Large intestine (tissue), 3 donors: ENCODE results near the gene ASCC1. TPM values are rescaled to one million over a fixed set of nuclear protein-coding genes. Genes with fewer than 3 reads are reported as not detected.
"Not testable (repeated sequence)": the region's sequence is repeated elsewhere in the genome, so short reads cannot be mapped to it uniquely, and the experiment has no call there.

Source experiments
- DNase-seq, 2 donors: peaks; one replicate each; pipeline versions ENCODE4 v3.0.0 to v3.0.0-alpha.2; 2013
- H3K27ac ChIP-seq: one replicate; pipeline ENCODE4 v1.5.1; 2013; ENCODE audit warnings: low read length
- H3K27me3 ChIP-seq: 2 replicates; pipeline ENCODE4 v1.6.1; 2013; ENCODE audit warnings: low read length; ENCODE audit not compliant: control insufficient read depth, insufficient read depth
- H3K36me3 ChIP-seq: 2 replicates; pipeline ENCODE4 v1.6.1; 2013; ENCODE audit warnings: low read length; ENCODE audit not compliant: control insufficient read depth, insufficient read depth
- H3K4me1 ChIP-seq: one replicate; pipeline ENCODE4 v1.6.1; 2013; ENCODE audit warnings: low read length; ENCODE audit not compliant: control insufficient read depth, insufficient read depth
- H3K4me3 ChIP-seq: one replicate; pipeline ENCODE4 v1.5.1; 2013; ENCODE audit warnings: low read length
- H3K9me3 ChIP-seq: one replicate; pipeline ENCODE4 v1.6.1; 2013; ENCODE audit warnings: mild to moderate bottlenecking, low read depth, low read length, moderate library complexity; ENCODE audit not compliant: control insufficient read depth
- WGBS: methylation state at CpG from one replicate; pipeline ENCODE4 v1.1.5; 2013; ENCODE audit warnings: low lambda C conversion rate; ENCODE audit not compliant: insufficient coverage; 5-methylcytosine and 5-hydroxymethylcytosine counted together
- polyA plus RNA-seq: library from polyadenylated mRNA; unstranded; fragments of 120-200 nt; gene quantifications from one replicate; pipeline ENCODE4 v1.2.1, GENCODE V29; 2013

The ASCC1 gene
- polyA plus RNA-seq, 1 donor = 23.1 TPM

DNA sequence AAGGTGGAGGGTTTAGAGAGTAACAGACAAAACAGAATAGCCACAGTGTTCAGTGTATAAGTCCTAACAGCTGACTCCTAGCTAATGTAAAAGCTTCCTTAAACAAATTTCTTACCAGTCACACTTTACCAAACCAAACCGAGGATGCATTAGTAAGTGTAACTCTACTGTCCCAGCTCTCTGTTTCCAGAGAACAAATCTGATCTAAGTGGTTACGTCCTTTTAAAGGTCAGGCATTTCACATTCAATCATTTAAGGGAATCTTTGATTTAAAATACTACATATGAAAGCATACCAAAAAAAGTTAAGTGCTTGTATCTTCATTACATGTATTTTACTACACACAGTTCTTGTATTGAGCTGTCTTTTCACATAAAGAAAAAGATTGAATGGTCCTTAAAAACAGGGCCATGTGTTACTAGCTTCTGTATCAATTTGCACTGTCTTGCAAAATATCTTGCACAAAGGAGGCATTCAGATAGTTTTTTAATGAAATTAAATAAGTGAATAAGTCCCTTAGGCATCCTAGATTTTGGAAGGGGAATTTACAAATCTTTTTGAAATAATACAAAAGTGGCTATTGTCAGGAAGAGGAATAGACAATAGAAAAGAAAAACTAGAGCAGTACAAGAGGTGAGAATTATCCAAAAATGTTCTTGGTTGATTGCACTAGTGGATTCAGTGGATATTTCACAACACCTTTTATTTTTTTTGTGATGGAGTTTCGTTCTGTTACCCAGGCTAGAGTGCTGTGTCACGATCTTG lies 69.3 kb downstream of the ASCC1 start:
- H3K27me3 ChIP-seq = no peaks in the 10 kb centered on the region

DNA sequence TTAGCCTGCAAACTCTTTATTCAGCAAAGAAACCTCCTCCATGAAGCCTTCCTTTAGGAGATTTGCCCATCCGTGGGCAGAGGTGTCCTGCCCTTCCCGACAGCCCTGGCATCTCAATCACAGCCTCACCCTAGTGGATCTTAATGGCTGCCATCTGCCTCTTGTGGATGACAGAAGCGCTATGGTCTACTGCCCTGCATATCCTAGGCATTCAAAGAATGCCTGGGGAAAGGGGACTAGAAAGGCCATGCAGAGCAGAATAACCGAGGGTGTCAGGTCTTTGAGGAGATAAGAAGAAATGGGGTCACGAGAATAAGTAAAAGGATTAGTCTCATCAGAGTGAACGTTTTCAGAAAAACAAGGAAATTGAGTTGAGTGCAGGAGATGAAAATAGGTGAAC lies 70.0 kb downstream of the ASCC1 start:
- H3K27ac ChIP-seq = no peak overlapping the region
- H3K9me3 ChIP-seq = no peaks in the 10 kb centered on the region
- no peaks in the 10 kb centered on the region for H3K36me3 ChIP-seq
- H3K4me1 ChIP-seq = no peaks in the 10 kb centered on the region
- no peaks in the 10 kb centered on the region for H3K27me3 ChIP-seq
- H3K4me3 ChIP-seq = no peak overlapping the region
- DNase-seq = no peak
- WGBS = 71% methylated on average over 3 of the region's 6 CpGs

More for the DNA sequence above, 69.3 kb downstream of the ASCC1 start:
- Histone ChIP-seq H3K4me3 (no peak overlapping the region), H3K9me3 (no peaks in the 10 kb centered on the region), H3K36me3 (no peaks in the 10 kb centered on the region), H3K4me1 (no peaks in the 10 kb centered on the region), H3K27ac (no peak overlapping the region)
- WGBS = no CpG with 5 or more reads among the region's 4 CpGs
- no peak for DNase-seq

DNA sequence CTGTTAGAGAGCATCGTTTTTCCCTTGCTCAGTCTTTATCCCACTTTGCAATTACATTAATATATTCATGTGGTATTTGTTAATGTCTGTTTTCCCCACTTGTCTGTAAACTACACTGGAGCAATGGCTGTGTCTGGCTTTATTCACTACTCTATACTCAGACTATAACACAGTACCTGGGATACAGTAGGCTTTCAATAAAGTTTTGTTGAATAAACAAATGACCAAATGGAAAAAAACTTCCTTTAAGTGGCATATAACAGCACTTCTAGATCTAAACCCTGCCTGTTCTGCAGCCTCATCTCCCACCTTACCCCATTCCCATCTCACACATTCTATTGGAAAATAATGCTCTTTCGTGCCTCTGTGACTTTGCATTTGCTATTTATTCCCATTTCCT lies 70.4 kb downstream of the ASCC1 start:
- 80% methylated on average over 2 of the region's 2 CpGs for WGBS
- H3K36me3 ChIP-seq = no peaks in the 10 kb centered on the region
- H3K4me1 ChIP-seq = no peaks in the 10 kb centered on the region
- no peak for DNase-seq
- no peak overlapping the region for H3K27ac ChIP-seq
- no peaks in the 10 kb centered on the region for H3K27me3 ChIP-seq
- no peaks in the 10 kb centered on the region for H3K9me3 ChIP-seq
- H3K4me3 ChIP-seq = no peak overlapping the region

DNA sequence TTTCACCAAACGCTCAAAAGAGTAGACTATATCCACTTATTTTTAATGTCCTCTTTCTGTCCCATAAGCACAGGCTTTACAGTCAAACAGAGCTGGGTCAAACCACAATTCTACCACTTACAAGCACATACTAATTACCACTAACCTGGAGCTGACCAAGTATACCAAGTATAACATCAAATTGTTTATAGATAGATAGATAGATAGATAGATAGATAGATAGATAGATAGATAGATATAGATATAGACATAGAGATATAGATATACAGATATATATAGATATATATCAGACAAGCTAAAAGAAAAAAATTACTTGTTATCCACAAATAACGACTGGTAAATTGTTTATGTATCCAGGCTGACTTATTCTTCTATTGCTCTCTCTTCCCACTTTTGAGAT lies 75.2 kb downstream of the ASCC1 start:
- Histone ChIP-seq H3K4me1 (no peaks in the 10 kb centered on the region), H3K4me3 (no peak overlapping the region), H3K27me3 (no peaks in the 10 kb centered on the region), H3K9me3 (no peaks in the 10 kb centered on the region), H3K27ac (no peak overlapping the region), H3K36me3 (no peaks in the 10 kb centered on the region)
- WGBS = 100% methylated on average over 1 of the region's 2 CpGs
- DNase-seq = no peak

DNA sequence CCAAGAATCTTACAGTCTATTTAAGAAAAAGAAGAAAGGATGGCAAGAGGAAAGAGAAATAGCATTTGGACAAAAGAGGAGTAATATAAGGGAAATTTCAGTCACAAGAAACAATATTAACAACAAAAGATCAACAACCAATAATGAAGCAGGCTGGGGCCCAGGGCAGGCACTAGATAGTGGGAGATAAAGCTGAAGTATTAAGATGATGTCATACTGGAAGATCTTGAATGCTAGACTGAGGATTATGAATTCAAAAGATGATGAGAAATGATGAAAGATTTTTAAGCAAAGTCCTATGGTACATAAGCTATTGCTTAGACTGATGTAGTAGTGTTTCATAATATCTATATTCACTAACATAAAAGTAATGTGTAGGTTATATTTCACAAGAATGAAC lies 75.9 kb downstream of the ASCC1 start:
- no peak for DNase-seq
- Histone ChIP-seq H3K9me3 (no peaks in the 10 kb centered on the region), H3K27me3 (no peaks in the 10 kb centered on the region), H3K4me3 (no peak overlapping the region), H3K4me1 (no peaks in the 10 kb centered on the region), H3K36me3 (no peaks in the 10 kb centered on the region), H3K27ac (no peak overlapping the region)

DNA sequence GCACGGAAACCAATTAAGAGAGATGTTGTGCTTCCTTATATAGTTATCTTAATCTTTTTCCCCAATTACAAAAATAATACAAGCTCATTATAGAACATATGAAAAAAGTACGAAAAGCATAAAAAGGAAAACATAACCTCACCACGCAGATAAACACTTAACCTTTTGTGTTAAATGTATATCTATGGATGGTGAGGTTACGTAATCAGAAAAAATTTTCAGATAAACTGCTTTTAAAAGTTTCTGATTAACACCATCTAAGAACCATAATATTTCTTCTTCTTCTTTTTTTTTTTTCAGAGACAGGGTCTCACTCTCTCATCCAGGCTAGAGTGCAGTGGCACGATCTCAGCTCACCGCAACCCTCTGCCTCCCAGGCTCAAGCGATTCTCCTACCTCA lies 78.5 kb downstream of the ASCC1 start:
- Histone ChIP-seq H3K27me3 (no peaks in the 10 kb centered on the region), H3K9me3 (no peaks in the 10 kb centered on the region), H3K4me1 (no peaks in the 10 kb centered on the region), H3K27ac (no peak overlapping the region), H3K4me3 (no peak overlapping the region), H3K36me3 (no peaks in the 10 kb centered on the region)
- DNase-seq = no peak
- WGBS = 100% methylated on average over 1 of the region's 7 CpGs

DNA sequence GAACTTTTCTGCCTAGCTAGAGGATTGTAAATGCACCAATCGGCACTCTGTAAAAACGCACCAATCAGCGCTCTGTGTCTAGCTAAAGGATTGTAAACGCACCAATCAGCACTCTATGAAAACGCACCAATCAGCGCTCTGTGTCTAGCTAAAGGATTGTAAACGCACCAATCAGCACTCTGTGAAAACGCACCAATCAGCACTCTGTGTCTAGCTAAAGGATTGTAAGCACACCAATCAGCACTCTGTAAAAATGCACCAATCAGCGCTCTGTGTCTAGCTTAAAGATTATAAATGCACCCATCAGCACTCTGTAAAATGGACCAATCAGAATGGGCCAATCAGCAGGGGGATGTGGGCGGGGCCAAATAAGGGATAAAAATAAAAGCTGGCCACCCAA lies 79.9 kb downstream of the ASCC1 start:
- not testable (repeated sequence) for DNase-seq, H3K27me3 ChIP-seq, H3K4me1 ChIP-seq, H3K4me3 ChIP-seq, H3K9me3 ChIP-seq, H3K27ac ChIP-seq, H3K36me3 ChIP-seq
- WGBS = no CpG with 5 or more reads among the region's 10 CpGs

DNA sequence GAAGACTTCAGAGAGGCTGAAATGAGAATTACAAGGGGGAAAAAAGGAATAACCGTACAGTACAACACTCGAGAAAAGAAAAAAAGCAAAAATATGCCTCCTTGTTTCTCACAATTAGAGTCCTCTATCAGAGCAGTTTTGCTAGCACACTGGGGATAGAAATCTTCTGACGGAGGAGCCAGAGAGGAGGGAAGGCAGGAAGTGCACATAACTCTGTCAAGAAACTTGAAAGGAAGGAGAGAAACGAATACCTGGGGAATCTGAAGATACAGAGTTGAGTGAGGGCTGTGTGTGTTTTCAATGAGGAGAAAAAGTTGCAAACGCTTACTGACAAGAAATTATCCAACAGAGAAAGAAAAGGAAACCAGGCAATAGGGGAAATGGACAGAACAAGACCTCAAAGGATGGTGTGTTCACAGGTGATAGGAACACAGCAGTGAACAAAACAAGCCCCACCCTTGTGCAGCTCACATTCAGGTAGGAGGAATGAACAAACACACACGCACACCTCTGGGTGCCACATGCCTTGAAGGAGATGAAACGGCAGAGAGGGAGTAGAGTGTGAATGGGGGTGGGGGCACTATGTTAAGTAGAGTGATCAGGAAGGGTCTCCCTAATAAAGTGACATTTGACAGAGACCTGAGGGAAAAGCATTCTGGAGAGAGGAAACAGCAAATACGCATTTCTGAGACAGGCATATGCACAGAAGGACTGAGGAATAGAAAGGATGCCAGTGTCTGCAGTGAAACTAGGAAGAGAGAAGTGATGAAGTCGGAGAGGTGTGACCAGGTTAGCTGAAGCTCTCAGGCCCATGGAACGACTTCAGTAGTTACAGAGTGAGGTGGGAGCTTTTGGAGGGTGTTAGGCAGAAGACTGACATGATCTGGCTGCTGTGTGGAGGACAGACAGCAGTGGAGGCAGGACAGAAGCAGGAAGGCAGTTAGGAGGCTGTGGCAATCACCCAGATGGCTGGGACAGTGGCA lies 81.0 kb downstream of the ASCC1 start:
- 87% methylated on average over 4 of the region's 10 CpGs for WGBS
- Histone ChIP-seq H3K4me3 (no peak overlapping the region), H3K27me3 (no peaks in the 10 kb centered on the region)

DNA sequence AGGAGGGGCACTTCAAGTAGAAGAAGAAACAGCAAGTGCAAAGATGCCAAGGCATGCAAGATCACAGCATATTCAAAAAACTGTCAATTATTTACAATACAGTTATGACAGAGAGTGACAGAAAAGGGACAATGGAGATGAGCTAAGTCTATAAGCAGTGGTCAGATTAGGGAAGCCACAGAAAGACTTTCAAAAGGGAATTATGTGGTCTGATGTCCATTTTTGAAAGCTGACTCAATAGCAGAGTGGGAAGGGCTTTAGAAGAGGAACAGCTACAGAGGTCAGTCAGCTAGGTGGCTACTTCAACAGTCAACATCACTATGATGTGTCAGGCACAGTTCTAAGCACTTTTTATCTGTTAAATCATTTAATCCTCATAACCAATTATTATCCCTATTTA lies 82.6 kb downstream of the ASCC1 start:
- Histone ChIP-seq H3K27ac (no peak overlapping the region), H3K9me3 (no peaks in the 10 kb centered on the region), H3K4me3 (no peak overlapping the region), H3K4me1 (no peaks in the 10 kb centered on the region), H3K36me3 (peaks cover 4% of the 10 kb centered on the region), H3K27me3 (no peaks in the 10 kb centered on the region)
- no peak for DNase-seq

More for the DNA sequence above, 81.0 kb downstream of the ASCC1 start:
- H3K4me1 ChIP-seq = no peaks in the 10 kb centered on the region
- no peak for DNase-seq
- peaks cover 4% of the 10 kb centered on the region for H3K36me3 ChIP-seq
- H3K9me3 ChIP-seq = no peaks in the 10 kb centered on the region
- H3K27ac ChIP-seq = no peak overlapping the region

DNA sequence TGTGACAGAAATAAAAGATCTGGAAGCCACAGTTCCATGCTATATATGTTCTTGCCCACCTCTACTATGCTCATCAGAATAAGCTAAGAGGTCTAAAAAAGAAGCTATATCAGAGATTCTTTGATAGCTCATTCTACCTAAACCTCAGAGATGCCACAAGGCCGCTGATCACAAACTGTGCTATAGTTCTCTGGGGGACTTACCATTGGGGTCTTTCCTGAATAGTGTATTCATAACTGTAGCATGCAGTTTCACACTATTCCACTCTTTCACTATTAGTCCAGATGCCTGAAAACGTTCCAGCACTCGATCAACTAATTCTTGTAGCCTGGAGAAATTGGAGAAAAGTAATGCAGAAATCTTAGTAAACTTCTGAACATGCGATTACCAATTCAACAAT lies 83.2 kb downstream of the ASCC1 start:
- WGBS = 79% methylated on average over 2 of the region's 4 CpGs
- peaks cover 4% of the 10 kb centered on the region for H3K36me3 ChIP-seq
- no peaks in the 10 kb centered on the region for H3K9me3 ChIP-seq
- H3K4me1 ChIP-seq = no peaks in the 10 kb centered on the region
- no peaks in the 10 kb centered on the region for H3K27me3 ChIP-seq
- H3K27ac ChIP-seq = no peak overlapping the region
- DNase-seq = no peak
- H3K4me3 ChIP-seq = no peak overlapping the region
